PFSK-1 (cell line): ENCODE measurements around the gene CD82.

Experiments
- POLR2AphosphoS5 ChIP-seq: IDR thresholded peaks from 2 replicates; pipeline ENCODE4 v1.6.1; 2012; ENCODE audit warnings: low read depth, mild to moderate bottlenecking, control low read depth, low read length, moderate library complexity
- SIN3A ChIP-seq: IDR thresholded peaks from 2 replicates; pipeline ENCODE4 v1.6.1; 2012; ENCODE audit warnings: mild to moderate bottlenecking, low read length, moderate library complexity, borderline replicate concordance; ENCODE audit not compliant: insufficient read depth
- TAF1 ChIP-seq: IDR thresholded peaks from 2 replicates; pipeline ENCODE4 v1.6.1; 2012; ENCODE audit warnings: low read length, control low read depth, borderline replicate concordance; ENCODE audit not compliant: insufficient read depth
- TF ChIP-seq, protein P1 (sequence below), 2 experiments: IDR thresholded peaks; 2 replicates each; pipeline versions ENCODE4 v1.6.1 to v1.8.0; 2011 to 2012; ENCODE audit warnings: low read depth in 2 of 2, low read length in 2 of 2, control low read depth in 1 of 2, inconsistent platforms in 1 of 2, mild to moderate bottlenecking in 1 of 2, moderate library complexity in 1 of 2; ENCODE audit not compliant: insufficient read depth in 1 of 2

DNA sequence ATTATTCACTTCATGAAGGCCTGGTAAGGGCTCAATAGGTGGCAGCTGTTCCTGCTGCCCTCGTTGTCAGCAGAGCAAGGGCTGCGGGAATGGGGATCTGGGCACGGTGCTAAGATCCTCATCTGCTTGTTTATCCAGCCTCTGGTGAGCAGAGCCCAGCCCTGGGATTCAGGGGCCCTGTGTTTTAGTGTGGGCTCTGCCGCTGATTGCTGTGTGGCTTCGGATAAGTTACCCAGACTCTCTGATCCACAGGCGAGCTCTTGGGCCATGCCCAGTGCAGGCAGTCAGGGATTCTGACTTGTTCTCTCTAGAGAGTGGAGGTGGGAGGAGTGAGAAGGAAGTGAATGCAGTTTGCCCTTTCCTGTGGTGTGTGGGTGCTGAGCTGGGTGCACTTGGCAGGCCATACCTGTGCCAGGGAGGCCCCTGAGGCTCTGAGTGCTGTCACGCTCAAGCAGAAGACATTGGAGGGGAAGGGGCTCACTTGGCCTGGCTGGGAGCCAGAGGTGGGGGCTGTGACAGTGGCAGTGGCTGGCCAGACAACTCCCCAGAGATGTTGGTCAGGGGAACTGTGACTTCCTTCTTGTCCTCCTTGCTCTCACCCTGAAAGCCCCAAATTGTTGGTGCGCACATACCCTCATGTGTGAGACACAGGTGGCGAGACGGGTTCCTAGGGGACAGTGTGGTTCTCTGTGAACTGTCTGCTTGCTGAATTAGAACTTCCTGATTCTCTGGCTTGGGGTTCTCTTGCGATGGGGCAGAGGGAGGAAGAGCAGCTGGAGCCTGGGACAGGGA lies 43.7 kb downstream of the CD82 start:
- TF ChIP-seq POLR2AphosphoS5 (no peak), TAF1 (no peak), SIN3A (no peak)
- TF ChIP-seq, protein P1, sequence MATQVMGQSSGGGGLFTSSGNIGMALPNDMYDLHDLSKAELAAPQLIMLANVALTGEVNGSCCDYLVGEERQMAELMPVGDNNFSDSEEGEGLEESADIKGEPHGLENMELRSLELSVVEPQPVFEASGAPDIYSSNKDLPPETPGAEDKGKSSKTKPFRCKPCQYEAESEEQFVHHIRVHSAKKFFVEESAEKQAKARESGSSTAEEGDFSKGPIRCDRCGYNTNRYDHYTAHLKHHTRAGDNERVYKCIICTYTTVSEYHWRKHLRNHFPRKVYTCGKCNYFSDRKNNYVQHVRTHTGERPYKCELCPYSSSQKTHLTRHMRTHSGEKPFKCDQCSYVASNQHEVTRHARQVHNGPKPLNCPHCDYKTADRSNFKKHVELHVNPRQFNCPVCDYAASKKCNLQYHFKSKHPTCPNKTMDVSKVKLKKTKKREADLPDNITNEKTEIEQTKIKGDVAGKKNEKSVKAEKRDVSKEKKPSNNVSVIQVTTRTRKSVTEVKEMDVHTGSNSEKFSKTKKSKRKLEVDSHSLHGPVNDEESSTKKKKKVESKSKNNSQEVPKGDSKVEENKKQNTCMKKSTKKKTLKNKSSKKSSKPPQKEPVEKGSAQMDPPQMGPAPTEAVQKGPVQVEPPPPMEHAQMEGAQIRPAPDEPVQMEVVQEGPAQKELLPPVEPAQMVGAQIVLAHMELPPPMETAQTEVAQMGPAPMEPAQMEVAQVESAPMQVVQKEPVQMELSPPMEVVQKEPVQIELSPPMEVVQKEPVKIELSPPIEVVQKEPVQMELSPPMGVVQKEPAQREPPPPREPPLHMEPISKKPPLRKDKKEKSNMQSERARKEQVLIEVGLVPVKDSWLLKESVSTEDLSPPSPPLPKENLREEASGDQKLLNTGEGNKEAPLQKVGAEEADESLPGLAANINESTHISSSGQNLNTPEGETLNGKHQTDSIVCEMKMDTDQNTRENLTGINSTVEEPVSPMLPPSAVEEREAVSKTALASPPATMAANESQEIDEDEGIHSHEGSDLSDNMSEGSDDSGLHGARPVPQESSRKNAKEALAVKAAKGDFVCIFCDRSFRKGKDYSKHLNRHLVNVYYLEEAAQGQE (IDR thresholded peaks at IDR 0.05; ENCODE audit: insufficient read depth in 1 of 2, low read depth in 2 of 2, low read length in 2 of 2): no peak
